HG03025 (cell line): ENCODE measurements around the gene AUTS2.

Experiments used
- ATAC-seq: cut with Tn5 transposase; IDR thresholded peaks from one replicate; pipeline ENCODE4 v1.9.1; 2021; ENCODE audit warnings: mild to moderate bottlenecking, moderate library complexity; ENCODE audit not compliant: unreplicated experiment, low FRiP score

The AUTS2 gene

GRCh38 chr7:70539205-70539604, 940.9 kb downstream of the AUTS2 start:
- ATAC-seq, result no peak

DNA sequence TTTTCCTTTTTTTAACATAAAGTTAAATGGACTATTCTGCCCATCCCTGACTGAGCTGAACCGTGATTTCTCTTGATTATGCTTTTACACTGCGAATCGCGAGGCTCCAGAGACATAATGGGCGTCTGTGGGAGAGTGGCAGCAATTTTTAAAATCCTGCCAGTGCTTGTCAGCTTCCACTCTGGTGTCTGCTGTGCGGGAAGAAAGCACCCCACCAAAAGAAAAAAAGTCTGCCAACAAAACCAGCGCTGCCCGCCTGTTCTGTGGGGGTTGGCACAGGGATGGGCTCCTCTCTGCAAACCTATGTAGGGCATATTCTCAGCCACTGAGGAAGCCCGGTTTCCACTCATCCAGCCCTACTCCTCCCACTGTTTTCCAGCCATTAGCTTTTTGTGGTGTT, 941.3 kb downstream of the AUTS2 start:
- no peak for ATAC-seq

GRCh38 chr7:70540641-70541040, 942.4 kb downstream of the AUTS2 start:
- no peak for ATAC-seq

DNA sequence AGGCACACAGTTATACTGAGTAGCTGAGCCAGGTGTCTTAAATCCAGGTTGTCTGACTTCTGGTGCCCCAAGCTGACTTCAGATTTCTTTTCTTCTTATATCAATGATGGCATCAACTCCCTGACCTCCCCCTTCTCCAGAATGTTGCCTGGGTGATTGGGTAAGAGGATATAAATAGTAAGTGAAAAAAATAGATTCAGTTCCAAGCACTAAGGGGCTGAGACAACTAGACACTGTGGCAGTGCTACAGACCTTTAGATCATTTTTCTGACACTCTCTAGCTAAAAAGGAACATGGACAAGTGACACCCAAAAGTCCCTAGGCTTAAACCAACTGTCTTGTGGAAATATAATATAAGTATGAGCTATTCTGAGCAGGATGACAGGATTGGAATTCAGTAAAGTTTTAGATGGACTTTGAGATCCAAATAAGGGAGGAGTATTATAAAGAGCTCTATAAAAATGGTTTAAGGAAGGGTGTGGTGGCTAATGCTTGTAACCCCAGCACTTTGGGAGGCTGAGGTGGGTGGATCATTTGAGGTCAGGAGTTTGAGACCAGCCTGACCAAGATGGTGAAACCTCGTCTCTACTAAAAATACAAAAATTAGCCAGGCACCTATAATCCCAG, 944.6 kb downstream of the AUTS2 start:
- no peak for ATAC-seq

GRCh38 chr7:70544016-70544415, 945.7 kb downstream of the AUTS2 start:
- no peak for ATAC-seq

- ATAC-seq, result no peak
Observed at GRCh38 chr7:70545214-70545613, 946.9 kb downstream of the AUTS2 start.

- no peak for ATAC-seq
Observed at GRCh38 chr7:70552141-70552540, 953.9 kb downstream of the AUTS2 start.

DNA sequence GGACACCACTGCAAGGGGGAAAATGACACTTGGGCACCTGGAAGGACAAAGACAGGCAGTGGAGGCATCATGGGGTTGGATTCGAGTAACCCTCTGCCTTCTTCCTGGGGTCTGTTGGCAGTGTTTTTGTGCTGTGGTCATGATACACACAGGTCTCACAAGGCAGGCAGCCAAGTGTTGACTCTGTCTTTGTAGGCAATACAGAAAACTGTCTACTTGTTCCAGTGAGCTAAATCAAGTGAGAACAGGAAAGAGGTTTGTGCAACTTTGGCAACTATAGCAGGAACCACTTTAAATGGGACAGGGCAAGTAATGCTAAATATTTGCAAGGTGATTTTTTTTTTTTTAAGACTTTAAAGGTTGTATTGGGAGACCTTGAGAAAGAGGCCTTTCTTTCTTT, 955.1 kb downstream of the AUTS2 start:
- no peak for ATAC-seq

GRCh38 chr7:70554646-70555045, 956.4 kb downstream of the AUTS2 start:
- no peak for ATAC-seq

DNA sequence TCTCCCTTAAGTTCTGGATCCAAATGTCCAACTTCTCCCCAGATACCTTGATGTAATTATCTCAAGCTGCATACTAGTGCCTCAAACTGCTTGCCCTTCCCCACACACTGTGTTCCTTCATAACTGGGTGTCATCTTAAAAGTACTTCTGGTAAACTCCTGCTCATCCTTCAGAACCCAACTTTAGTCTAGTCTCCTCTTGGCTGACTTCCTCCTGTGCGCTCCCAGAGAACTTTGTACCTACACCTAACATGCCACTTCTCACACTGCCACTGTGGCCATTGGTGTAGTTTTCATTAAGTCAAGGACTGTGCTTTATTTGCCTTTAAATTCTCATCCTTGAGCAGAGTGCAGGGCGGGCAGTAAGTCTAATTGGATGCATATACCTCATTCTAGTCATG, 958.5 kb downstream of the AUTS2 start:
- ATAC-seq, result no peak

- ATAC-seq, result no peak
Observed at GRCh38 chr7:70557338-70557737, 959.1 kb downstream of the AUTS2 start.

DNA sequence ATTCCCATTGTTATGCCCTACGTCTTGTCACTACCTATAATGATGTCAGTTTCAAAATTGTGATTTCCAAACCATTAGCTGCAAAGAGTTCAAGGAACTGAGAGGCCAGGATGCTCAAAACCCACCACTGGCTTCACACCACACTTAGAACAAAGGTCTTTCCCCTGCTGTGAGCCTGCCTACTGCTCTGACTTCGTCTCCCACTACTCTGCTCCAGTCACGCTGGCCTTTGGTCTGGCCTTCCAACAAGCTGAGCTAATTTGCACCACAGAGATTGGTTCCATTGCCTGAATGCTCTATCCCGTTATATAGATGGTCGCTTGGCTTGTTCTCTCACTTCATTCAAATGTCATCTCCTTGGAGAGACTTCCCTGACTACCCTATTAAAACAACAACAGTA, 961.5 kb downstream of the AUTS2 start:
- ATAC-seq, result no peak

GRCh38 chr7:70563960-70564359, 965.7 kb downstream of the AUTS2 start:
- no peak for ATAC-seq

DNA sequence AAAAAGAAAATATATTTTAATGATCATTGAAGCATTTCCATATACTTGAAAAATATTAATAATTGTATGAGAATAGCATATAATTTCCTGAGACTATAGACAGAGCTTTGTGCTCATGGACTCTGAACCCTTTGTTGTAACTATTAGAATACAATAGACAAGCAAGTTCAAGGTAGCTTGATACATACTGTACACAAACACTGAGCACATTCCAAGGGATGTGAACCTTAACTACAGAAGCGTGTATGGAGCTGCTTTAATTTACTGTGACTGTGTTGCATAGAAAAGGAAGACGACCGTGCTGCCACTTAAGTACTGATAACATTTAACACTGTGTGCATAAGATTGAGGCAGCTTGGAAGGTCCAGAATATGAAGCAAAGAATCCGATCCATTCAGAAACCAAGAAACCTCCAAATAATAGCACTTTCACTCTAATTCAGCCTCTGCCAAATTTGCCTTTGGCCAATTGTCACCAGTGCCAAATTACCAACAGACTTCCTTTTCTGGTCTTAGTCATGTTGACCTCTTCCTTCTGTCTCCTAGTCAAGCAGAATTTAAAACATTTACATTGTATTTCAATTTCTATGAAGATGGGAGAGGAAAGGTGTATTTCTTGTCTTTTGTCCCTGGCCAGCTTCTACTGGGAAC, 967.6 kb downstream of the AUTS2 start:
- ATAC-seq, result no peak

DNA sequence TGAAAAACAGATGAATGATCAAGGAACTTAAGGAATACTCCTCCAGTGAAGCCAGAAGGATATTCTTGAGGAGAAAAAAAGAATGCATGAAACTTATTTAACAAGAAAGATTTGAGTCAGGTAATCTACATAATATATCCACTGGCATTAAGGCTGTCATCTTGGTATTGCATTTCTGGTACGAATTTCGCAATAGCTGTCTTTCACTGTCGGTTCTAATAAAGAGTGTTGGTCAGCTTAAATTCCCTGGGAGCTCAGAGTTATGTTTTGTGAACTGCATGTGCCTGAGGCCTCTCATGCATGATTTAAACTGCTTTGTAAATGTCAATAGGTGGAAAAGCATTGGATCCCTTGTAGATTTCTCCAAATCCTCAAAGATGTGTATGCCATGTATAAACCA, 968.4 kb downstream of the AUTS2 start:
- ATAC-seq, result no peak

DNA sequence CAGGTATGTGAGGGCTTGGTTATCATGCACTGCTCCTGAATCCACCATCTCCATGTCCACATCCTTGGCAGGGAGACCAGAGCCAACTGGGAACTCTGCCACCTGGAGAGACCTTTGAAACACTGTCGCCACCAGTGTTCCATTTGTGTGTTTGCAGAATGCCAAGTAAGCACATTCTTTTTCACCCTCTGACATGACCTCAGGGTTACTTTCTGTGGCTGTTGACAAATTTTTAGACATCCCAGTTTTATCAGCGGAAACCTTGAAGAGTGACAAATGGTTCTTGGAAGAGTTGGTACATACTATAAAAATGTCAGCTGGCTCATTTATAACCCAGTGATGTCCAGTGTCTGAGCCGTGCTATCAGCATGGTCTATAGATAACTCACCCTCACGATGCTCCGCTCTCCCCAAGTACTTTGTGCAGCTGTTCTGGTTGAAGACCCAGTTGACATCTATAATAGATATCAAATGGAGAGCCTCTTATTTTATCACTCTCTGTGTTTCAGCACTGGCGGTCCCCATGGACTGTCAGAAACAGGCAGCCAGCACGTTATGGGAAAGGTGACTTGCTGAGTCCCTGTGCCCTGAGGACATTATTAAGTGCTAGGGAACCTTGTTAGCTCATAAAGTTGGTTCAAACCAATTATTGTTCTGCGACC, 970.5 kb downstream of the AUTS2 start:
- ATAC-seq, result no peak

GRCh38 chr7:70569335-70569819, 971.1 kb downstream of the AUTS2 start:
- ATAC-seq, result no peak

- ATAC-seq, result no peak
Observed at GRCh38 chr7:70570029-70570428, 971.8 kb downstream of the AUTS2 start.

DNA sequence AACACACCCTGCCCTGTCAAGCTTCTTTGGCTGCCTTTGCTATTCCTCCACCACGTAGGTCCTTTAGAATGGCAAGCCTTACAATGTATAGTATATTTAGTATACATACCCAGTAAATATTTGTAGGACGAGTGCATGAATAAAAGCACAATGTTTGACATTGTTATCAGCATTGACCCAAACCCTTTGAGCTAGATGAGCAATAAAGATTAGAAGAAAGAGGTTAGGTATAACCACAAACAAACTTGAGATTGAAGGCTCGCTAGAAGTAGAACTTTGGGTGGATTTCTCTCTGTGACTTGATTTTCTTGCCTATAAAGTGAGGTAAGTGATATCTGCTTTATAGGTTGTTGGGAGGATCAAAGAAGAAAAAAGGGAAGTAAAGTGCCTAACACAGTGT, 972.7 kb downstream of the AUTS2 start:
- no peak for ATAC-seq

DNA sequence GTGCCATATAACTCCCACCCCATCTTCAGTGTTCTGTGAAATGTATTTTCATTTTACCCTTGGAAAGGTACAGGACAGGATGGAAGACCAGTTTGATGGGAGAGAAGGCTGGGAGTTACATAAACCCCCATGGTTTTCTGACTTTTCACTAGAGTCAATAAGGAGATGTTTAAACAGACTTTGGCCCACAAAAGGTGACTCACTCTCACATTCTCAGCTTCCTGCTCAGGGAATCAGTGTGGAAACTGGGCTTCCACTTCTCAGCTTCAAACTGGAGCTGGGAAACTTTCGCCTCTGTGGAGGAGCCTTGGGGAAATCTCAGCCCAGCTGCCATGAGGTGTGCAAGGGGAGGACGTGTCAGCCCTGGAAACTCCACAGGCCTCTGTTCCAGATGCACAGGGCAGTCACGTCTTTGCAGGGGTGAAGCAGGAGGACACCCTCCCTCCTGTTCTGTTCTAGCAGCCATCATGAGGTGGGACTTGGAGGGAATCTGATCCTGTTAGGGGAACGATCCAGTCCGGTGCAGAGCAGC, 973.2 kb downstream of the AUTS2 start:
- ATAC-seq, result no peak

- ATAC-seq, result no peak
Observed at GRCh38 chr7:70571961-70572360, 973.7 kb downstream of the AUTS2 start.

DNA sequence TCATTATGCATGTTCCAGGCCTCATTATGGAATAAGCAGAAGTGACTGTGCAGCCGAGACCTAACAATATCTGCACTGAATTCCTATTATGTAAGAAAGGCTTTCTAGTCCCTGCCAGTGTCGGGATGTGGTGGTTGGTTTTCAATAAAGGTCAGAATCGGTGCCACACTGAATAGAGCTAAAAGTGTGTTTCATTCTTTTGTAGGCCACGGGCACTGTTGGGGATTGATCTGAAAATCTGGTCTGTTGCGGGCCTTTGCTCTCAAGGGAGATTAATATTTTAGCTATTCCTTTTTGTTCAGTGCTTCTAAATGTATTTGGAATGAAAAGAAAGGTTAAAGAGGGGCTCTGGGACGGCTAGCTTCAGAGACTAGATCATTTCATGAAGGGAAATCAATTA, 974.3 kb downstream of the AUTS2 start:
- no peak for ATAC-seq
